Gastroesophageal sphincter (tissue), 4 donors: Measurements from ENCODE around the gene LGALS8. TPM values are rescaled to one million over a fixed set of nuclear protein-coding genes. Genes with fewer than 3 reads are reported as not detected.

Experiments used
- ATAC-seq: fragments of 150-250 bp; one replicate; pipeline ENCODE4 v1.9.1; 2016; ENCODE audit warnings: mild to moderate bottlenecking, moderate library complexity
- H3K27ac ChIP-seq, 4 donors: fragments of 200-600 bp; sonication (generic) in 3 of 4; 1 replicate in 3 of 4; 2 replicates in 1 of 4; pipeline ENCODE4 v1.5.1; 2016 to 2019
- H3K27me3 ChIP-seq: fragments of 200-600 bp; sonication (generic); one replicate; pipeline ENCODE4 v1.5.1; 2019
- H3K36me3 ChIP-seq, 2 donors: fragments of 200-600 bp; sonication (generic); one replicate each; pipeline ENCODE4 v1.5.1; 2019; ENCODE audit warnings: control low read depth in 1 of 2
- H3K4me1 ChIP-seq, 3 donors: fragments of 200-600 bp; sonication (generic); 1 replicate in 2 of 3; 2 replicates in 1 of 3; pipeline ENCODE4 v1.5.1; 2016 to 2019; ENCODE audit warnings: control low read depth in 2 of 3
- H3K4me3 ChIP-seq, 2 donors: fragments of 200-600 bp; sonication (generic); one replicate each; pipeline ENCODE4 v1.5.1; 2019; ENCODE audit warnings: mild to moderate bottlenecking in 1 of 2, moderate library complexity in 1 of 2
- H3K9me3 ChIP-seq, 3 donors: fragments of 200-600 bp; sonication (generic); one replicate each; pipeline ENCODE4 v1.5.1; 2017 to 2019; ENCODE audit warnings: control low read depth in 2 of 3
- CTCF ChIP-seq, 4 experiments: fragments of 200-600 bp in 2 of 4; fragments of 450-650 bp in 2 of 4; sonication (generic) in 1 of 4; IDR thresholded peaks; one replicate each; pipeline ENCODE4 v1.5.1; 2017 to 2019; ENCODE audit warnings: antibody characterized with exemption in 4 of 4, mild to moderate bottlenecking in 2 of 4, moderate library complexity in 2 of 4
- EP300 ChIP-seq: sonication (generic); formaldehyde crosslinking; IDR thresholded peaks from one replicate; pipeline ENCODE4 v1.6.1; 2017; ENCODE audit warnings: antibody characterized with exemption, mild to moderate bottlenecking
- POLR2A ChIP-seq, 2 donors: fragments of 450-650 bp; IDR thresholded peaks; one replicate each; pipeline ENCODE4 v1.6.1; 2017; ENCODE audit warnings: antibody characterized with exemption in 2 of 2, mild to moderate bottlenecking in 2 of 2, moderate library complexity in 1 of 2
- POLR2AphosphoS5 ChIP-seq: sonication (generic); formaldehyde crosslinking; IDR thresholded peaks from one replicate; pipeline ENCODE4 v1.6.1; 2017; ENCODE audit warnings: antibody characterized with exemption
- WGBS, 2 donors: methylation state at CpG; one replicate each; pipeline ENCODE4 v1.1.5; 2018; ENCODE audit warnings: low coverage in 1 of 2; 5-methylcytosine and 5-hydroxymethylcytosine counted together
- total RNA-seq, 4 donors: library from RNA; depleted of rRNA; stranded (reverse); fragments of >200 nt; gene quantifications; one replicate each; pipeline ENCODE4 v1.1.0, GENCODE V29; 2016

Gene LGALS8
- total RNA-seq, 4 donors from 2014 or later: 50.5 to 81.8 (median 54.7) TPM

DNA sequence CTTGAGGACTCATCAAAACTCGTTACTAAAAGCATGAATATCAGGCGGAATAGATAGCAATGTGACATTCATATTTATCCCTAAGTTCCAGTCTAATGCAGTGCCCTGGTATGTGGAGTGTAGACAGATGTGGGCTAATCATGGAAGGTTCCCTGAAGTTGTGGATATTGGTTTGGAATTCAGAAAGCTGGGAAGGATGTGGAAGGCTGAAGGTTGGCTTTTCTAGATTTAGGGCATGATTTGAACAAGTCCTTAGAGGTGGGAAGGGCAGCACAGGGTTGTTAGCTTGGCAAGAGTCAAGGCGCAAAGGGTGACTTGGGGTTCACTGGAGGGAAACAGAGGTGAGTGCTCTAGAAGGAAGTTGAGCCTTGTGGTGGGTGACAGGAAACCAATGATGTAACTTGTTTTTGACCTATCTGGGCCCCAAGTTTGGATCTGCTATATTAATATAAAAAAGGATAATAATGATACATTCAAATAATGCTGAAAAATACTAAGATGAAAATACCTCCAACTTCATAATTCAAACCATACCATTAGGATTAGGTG is 21.9 kb downstream of the LGALS8 start:
- Histone ChIP-seq H3K27me3 (no peaks in the 10 kb centered on the region), H3K4me1 (no peaks in the 10 kb centered on the region), H3K9me3 (no peaks in the 10 kb centered on the region), H3K36me3 (peaks cover 4 to 100% of the 10 kb centered on the region in 2 donors), H3K4me3 (no peak overlapping the region), H3K27ac (no peak overlapping the region)
- TF ChIP-seq POLR2A (IDR thresholded peaks at IDR 0.05): no peak
- no peak for TF ChIP-seq POLR2AphosphoS5
- TF ChIP-seq EP300: no peak
- no peak for TF ChIP-seq CTCF (IDR thresholded peaks at IDR 0.05)
- no peak for ATAC-seq
- WGBS, 2 donors: 64 to 67% methylated on average over 3 of the region's 3 CpGs

DNA sequence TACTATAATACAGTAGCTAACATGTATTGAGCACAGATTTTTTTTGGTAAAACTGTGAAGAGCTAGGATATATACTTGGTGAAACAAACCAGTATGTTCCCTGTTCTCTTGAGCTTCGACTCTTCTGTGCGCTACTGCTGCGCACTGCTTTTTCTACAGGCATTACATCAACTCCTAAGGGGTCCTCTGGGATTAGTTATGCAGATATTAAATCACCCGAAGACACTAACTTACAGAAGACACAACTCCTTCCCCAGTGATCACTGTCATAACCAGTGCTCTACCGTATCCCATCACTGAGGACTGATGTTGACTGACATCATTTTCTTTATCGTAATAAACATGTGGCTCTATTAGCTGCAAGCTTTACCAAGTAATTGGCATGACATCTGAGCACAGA is 24.7 kb downstream of the LGALS8 start:
- WGBS, 2 donors: 81 to 90% methylated on average over 5 of the region's 6 CpGs

DNA sequence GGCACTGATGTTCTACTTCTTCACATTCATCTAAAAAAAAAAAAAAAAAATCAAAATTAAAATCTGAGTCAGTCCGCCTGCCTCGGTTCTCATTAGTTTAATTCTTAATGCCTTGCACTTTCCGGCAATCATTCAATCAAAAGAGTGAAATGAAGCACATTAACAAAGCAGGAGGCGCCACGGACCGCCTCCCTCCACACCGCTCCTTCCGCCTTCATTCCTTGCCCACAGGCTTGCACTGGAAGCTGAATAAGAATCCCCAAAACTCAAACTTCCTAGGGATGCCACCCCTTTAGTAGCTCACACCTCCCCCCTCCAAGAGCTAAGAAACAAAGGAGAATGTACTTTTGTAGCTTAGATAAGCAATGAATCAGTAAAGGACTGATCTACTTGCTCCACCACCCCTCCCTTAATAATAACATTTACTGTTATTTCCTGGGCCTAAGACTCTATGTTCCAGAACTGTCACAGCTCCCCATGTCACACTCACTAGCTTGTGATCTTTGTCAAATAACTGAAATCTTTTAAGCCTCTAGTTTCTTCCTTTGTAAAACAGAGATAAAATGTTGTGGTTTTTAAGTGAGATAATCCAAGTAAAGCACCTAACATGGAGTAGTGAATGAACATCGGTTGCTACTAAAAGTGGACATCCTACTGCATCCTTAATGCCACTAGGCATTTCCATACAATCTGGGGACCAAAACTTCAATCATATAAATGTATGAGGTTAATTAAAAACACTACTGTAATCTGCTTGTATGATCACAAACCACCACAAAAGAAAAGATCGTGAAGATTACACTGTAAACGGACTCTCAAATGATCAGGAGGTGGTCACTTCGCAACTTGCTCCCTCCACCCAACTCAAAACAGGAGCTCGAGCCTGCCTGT is 27.4 kb downstream of the LGALS8 start:
- WGBS, 2 donors: 68 to 75% methylated on average over 12 to 13 of the region's 13 CpGs
- H3K4me1 ChIP-seq: no peaks in the 10 kb centered on the region
- TF ChIP-seq EP300 (no peak), CTCF (IDR thresholded peaks at IDR 0.05) (no peak), POLR2A (IDR thresholded peaks at IDR 0.05) (no peak), POLR2AphosphoS5 (no peak)
- no peak overlapping the region for H3K4me3 ChIP-seq
- H3K36me3 ChIP-seq: peaks cover 12 to 100% of the 10 kb centered on the region in 2 donors
- no peak for ATAC-seq
- no peaks in the 10 kb centered on the region for H3K27me3 ChIP-seq
- no peaks in the 10 kb centered on the region for H3K9me3 ChIP-seq
- H3K27ac ChIP-seq: no peak overlapping the region

More for the DNA sequence above, 24.7 kb downstream of the LGALS8 start:
- no peak for ATAC-seq
- peaks cover 7 to 100% of the 10 kb centered on the region in 2 donors for H3K36me3 ChIP-seq
- H3K4me3 ChIP-seq: no peak overlapping the region
- H3K27me3 ChIP-seq: no peaks in the 10 kb centered on the region
- no peak overlapping the region for H3K27ac ChIP-seq
- H3K9me3 ChIP-seq: no peaks in the 10 kb centered on the region
- no peak for TF ChIP-seq EP300
- TF ChIP-seq POLR2A (IDR thresholded peaks at IDR 0.05): no peak
- TF ChIP-seq CTCF (IDR thresholded peaks at IDR 0.05): no peak
- no peak for TF ChIP-seq POLR2AphosphoS5
- H3K4me1 ChIP-seq: no peaks in the 10 kb centered on the region

DNA sequence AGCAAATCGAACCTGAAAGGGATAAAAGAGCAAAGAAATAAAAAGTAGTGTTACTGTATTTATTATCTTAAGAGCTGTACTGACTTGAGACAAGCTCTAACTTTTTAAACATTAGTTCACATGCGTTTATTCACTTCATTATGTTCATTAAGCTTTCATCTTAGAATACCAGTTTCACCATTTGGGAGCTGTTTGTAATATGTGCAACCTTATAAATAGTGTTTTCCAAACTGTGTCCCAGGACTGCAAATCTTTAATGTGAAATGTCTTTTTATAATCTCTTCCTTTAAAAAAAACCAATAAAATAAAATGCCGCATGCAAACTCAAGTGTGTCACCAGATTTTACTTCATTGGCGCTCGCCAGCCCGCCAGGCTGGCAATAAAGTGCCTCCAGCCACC is 28.3 kb downstream of the LGALS8 start:
- no peak for TF ChIP-seq CTCF (IDR thresholded peaks at IDR 0.05)
- TF ChIP-seq POLR2A (IDR thresholded peaks at IDR 0.05): no peak
- no peak for TF ChIP-seq EP300
- no peak for TF ChIP-seq POLR2AphosphoS5
- Histone ChIP-seq H3K27me3 (no peaks in the 10 kb centered on the region), H3K4me1 (no peaks in the 10 kb centered on the region), H3K36me3 (peaks cover 12 to 100% of the 10 kb centered on the region in 2 donors), H3K9me3 (no peaks in the 10 kb centered on the region), H3K4me3 (no peak overlapping the region), H3K27ac (no peak overlapping the region)
- ATAC-seq: no peak
- 78 to 83% methylated on average over 6 of the region's 6 CpGs for WGBS, 2 donors
